ENCODE data around the gene HAO2. TPM values are rescaled to one million over a fixed set of nuclear protein-coding genes. Genes with fewer than 3 reads are reported as not detected.
"Not testable (repeated sequence)": the region's sequence is repeated elsewhere in the genome, so short reads cannot be mapped to it uniquely, and the experiment has no call there.

HAO2 gene
- polyA plus RNA-seq, 3 donors from 2014 or later: not detected

GRCh38 chr1:119376594-119376993 is 8.0 kb downstream of the HAO2 start:
- Mint-ChIP-seq H3K27me3 (ENCODE audit: low read depth in 3 of 3) (peaks cover 0 to 6% (median 3%) of the 10 kb centered on the region in 3 donors), H3K9me3 (peaks cover 0 to 6% (median 0%) of the 10 kb centered on the region in 6 donors), H3K4me3 (no peak overlapping the region), H3K4me1 (no peaks in the 10 kb centered on the region), H3K36me3 (no peaks in the 10 kb centered on the region), H3K27ac (no peak overlapping the region)
- no peak for DNase-seq

GRCh38 chr1:119377594-119377993 is 9.0 kb downstream of the HAO2 start:
- H3K36me3 Mint-ChIP-seq; H3K9me3 Mint-ChIP-seq; DNase-seq; H3K27me3 Mint-ChIP-seq (ENCODE audit: low read depth in 3 of 3); H3K27ac Mint-ChIP-seq; H3K4me3 Mint-ChIP-seq; H3K4me1 Mint-ChIP-seq: not testable (repeated sequence)

- Mint-ChIP-seq H3K27ac (no peak overlapping the region), H3K36me3 (no peaks in the 10 kb centered on the region), H3K27me3 (ENCODE audit: low read depth in 3 of 3) (peaks cover 0 to 3% (median 2%) of the 10 kb centered on the region in 3 donors), H3K4me1 (no peaks in the 10 kb centered on the region), H3K9me3 (peaks cover 0 to 2% (median 0%) of the 10 kb centered on the region in 6 donors), H3K4me3 (no peak overlapping the region)
- DNase-seq: no peak
Measured at GRCh38 chr1:119379117-119379516, 10.5 kb downstream of the HAO2 start.

GRCh38 chr1:119380304-119380703 is 11.7 kb downstream of the HAO2 start:
- Mint-ChIP-seq H3K27me3 (ENCODE audit: low read depth in 3 of 3) (peaks cover 0 to 3% (median 0%) of the 10 kb centered on the region in 3 donors), H3K4me1 (no peaks in the 10 kb centered on the region), H3K36me3 (no peaks in the 10 kb centered on the region), H3K9me3 (peaks cover 0 to 2% (median 0%) of the 10 kb centered on the region in 6 donors), H3K4me3 (no peak overlapping the region), H3K27ac (no peak overlapping the region)
- DNase-seq: no peak

- no peak for DNase-seq
- no peaks in the 10 kb centered on the region for H3K4me1 Mint-ChIP-seq
- no peak overlapping the region for H3K4me3 Mint-ChIP-seq
- H3K27ac Mint-ChIP-seq: no peak overlapping the region
- H3K9me3 Mint-ChIP-seq: peaks cover 0 to 3% (median 0%) of the 10 kb centered on the region in 6 donors
- H3K36me3 Mint-ChIP-seq: no peaks in the 10 kb centered on the region
- peaks cover 0 to 3% (median 0%) of the 10 kb centered on the region in 3 donors for H3K27me3 Mint-ChIP-seq (ENCODE audit: low read depth in 3 of 3)
Measured at GRCh38 chr1:119380983-119381662, 12.5 kb downstream of the HAO2 start.

- Mint-ChIP-seq H3K27ac (no peak overlapping the region), H3K27me3 (ENCODE audit: low read depth in 3 of 3) (peaks cover 0 to 3% (median 0%) of the 10 kb centered on the region in 3 donors), H3K36me3 (no peaks in the 10 kb centered on the region), H3K4me3 (no peak overlapping the region), H3K4me1 (no peaks in the 10 kb centered on the region), H3K9me3 (peaks cover 0 to 6% (median 0%) of the 10 kb centered on the region in 6 donors)
- no peak for DNase-seq
Measured at GRCh38 chr1:119384591-119384990, 16.0 kb downstream of the HAO2 start.

GRCh38 chr1:119385650-119386049 is 17.1 kb downstream of the HAO2 start:
- no peaks in the 10 kb centered on the region for H3K36me3 Mint-ChIP-seq
- no peak for DNase-seq
- H3K9me3 Mint-ChIP-seq: peaks cover 0 to 6% (median 0%) of the 10 kb centered on the region in 6 donors
- no peak overlapping the region for H3K4me3 Mint-ChIP-seq
- H3K4me1 Mint-ChIP-seq: no peaks in the 10 kb centered on the region
- no peaks in the 10 kb centered on the region for H3K27me3 Mint-ChIP-seq (ENCODE audit: low read depth in 3 of 3)
- H3K27ac Mint-ChIP-seq: no peak overlapping the region

- Mint-ChIP-seq H3K27ac (no peak overlapping the region), H3K27me3 (ENCODE audit: low read depth in 3 of 3) (peaks cover 0 to 3% (median 0%) of the 10 kb centered on the region in 3 donors), H3K36me3 (no peaks in the 10 kb centered on the region), H3K9me3 (peaks cover 0 to 7% (median 0%) of the 10 kb centered on the region in 6 donors), H3K4me3 (no peak overlapping the region), H3K4me1 (no peaks in the 10 kb centered on the region)
- no peak for DNase-seq
Measured at GRCh38 chr1:119387858-119388257, 19.3 kb downstream of the HAO2 start.

GRCh38 chr1:119388450-119388849 is 19.9 kb downstream of the HAO2 start:
- Mint-ChIP-seq H3K4me1 (no peaks in the 10 kb centered on the region), H3K27ac (no peak overlapping the region), H3K27me3 (ENCODE audit: low read depth in 3 of 3) (peaks cover 0 to 3% (median 0%) of the 10 kb centered on the region in 3 donors), H3K9me3 (peaks cover 0 to 7% (median 0%) of the 10 kb centered on the region in 6 donors), H3K36me3 (no peaks in the 10 kb centered on the region), H3K4me3 (no peak overlapping the region)
- no peak for DNase-seq

GRCh38 chr1:119390526-119390925 is 21.9 kb downstream of the HAO2 start:
- H3K36me3 Mint-ChIP-seq: no peaks in the 10 kb centered on the region
- no peak overlapping the region for H3K4me3 Mint-ChIP-seq
- no peak for DNase-seq
- no peaks in the 10 kb centered on the region for H3K4me1 Mint-ChIP-seq
- H3K27me3 Mint-ChIP-seq (ENCODE audit: low read depth in 3 of 3): peaks cover 0 to 5% (median 0%) of the 10 kb centered on the region in 3 donors
- H3K27ac Mint-ChIP-seq: no peak overlapping the region
- peaks cover 0 to 7% (median 0%) of the 10 kb centered on the region in 6 donors for H3K9me3 Mint-ChIP-seq

GRCh38 chr1:119391749-119392148 is 23.2 kb downstream of the HAO2 start:
- Mint-ChIP-seq H3K27ac (no peak overlapping the region), H3K36me3 (no peaks in the 10 kb centered on the region), H3K9me3 (peaks cover 0 to 3% (median 0%) of the 10 kb centered on the region in 6 donors), H3K4me3 (no peak overlapping the region), H3K4me1 (no peaks in the 10 kb centered on the region), H3K27me3 (ENCODE audit: low read depth in 3 of 3) (peaks cover 0 to 7% (median 1%) of the 10 kb centered on the region in 3 donors)
- DNase-seq: no peak

- Mint-ChIP-seq H3K27ac (no peak overlapping the region), H3K4me1 (no peaks in the 10 kb centered on the region), H3K36me3 (no peaks in the 10 kb centered on the region), H3K4me3 (no peak overlapping the region), H3K27me3 (ENCODE audit: low read depth in 3 of 3) (peaks cover 0 to 7% (median 3%) of the 10 kb centered on the region in 3 donors), H3K9me3 (peaks cover 0 to 3% (median 0%) of the 10 kb centered on the region in 6 donors)
- DNase-seq: no peak
Measured at GRCh38 chr1:119394085-119394484, 25.5 kb downstream of the HAO2 start.

- H3K9me3 Mint-ChIP-seq: peaks cover 0 to 3% (median 0%) of the 10 kb centered on the region in 6 donors
- H3K4me1 Mint-ChIP-seq: no peaks in the 10 kb centered on the region
- H3K27ac Mint-ChIP-seq: no peak overlapping the region
- DNase-seq: no peak
- H3K4me3 Mint-ChIP-seq: no peak overlapping the region
- peaks cover 0 to 4% (median 3%) of the 10 kb centered on the region in 3 donors for H3K27me3 Mint-ChIP-seq (ENCODE audit: low read depth in 3 of 3)
- H3K36me3 Mint-ChIP-seq: no peaks in the 10 kb centered on the region
Measured at GRCh38 chr1:119396982-119397381, 28.4 kb downstream of the HAO2 start.

- DNase-seq: no peak
- Mint-ChIP-seq H3K4me1 (no peaks in the 10 kb centered on the region), H3K4me3 (no peak overlapping the region)
Measured at GRCh38 chr1:119397986-119398385, 29.4 kb downstream of the HAO2 start.

GRCh38 chr1:119404736-119405135 is 36.2 kb downstream of the HAO2 start:
- no peak for DNase-seq
- Mint-ChIP-seq H3K4me3 (no peak overlapping the region), H3K27ac (no peak overlapping the region), H3K27me3 (ENCODE audit: low read depth in 3 of 3) (peaks cover 0 to 7% (median 2%) of the 10 kb centered on the region in 3 donors), H3K9me3 (peaks cover 4 to 23% (median 7%) of the 10 kb centered on the region in 6 donors), H3K36me3 (no peaks in the 10 kb centered on the region), H3K4me1 (no peaks in the 10 kb centered on the region)

More at GRCh38 chr1:119397986-119398385, 29.4 kb downstream of the HAO2 start:
- no peak overlapping the region for H3K27ac Mint-ChIP-seq
- H3K36me3 Mint-ChIP-seq: no peaks in the 10 kb centered on the region
- peaks cover 0 to 5% (median 4%) of the 10 kb centered on the region in 3 donors for H3K27me3 Mint-ChIP-seq (ENCODE audit: low read depth in 3 of 3)
- H3K9me3 Mint-ChIP-seq: peaks cover 0 to 3% (median under 1%) of the 10 kb centered on the region in 6 donors
